Measurements from ENCODE around the gene OR6P1.

DNA sequence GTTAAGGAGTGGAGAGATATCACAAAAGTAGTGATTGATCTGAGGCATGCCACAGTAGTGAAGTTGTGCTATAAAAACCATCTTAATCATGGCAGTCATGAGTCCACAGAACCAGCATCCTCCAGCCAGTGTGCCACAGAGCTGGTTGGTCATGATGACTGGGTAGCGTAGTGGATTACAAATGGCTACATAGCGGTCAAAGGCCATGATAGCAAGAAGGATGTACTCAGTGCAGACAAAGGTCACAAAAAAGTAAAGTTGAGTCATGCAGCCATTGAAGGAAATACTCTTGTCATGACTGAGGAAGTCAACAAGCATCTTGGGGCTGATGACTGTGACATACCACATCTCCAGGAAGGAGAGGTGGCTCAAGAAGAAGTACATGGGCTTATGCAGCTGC lies 22.8 kb downstream of the OR6P1 start:
- TF ChIP-seq, protein P1, sequence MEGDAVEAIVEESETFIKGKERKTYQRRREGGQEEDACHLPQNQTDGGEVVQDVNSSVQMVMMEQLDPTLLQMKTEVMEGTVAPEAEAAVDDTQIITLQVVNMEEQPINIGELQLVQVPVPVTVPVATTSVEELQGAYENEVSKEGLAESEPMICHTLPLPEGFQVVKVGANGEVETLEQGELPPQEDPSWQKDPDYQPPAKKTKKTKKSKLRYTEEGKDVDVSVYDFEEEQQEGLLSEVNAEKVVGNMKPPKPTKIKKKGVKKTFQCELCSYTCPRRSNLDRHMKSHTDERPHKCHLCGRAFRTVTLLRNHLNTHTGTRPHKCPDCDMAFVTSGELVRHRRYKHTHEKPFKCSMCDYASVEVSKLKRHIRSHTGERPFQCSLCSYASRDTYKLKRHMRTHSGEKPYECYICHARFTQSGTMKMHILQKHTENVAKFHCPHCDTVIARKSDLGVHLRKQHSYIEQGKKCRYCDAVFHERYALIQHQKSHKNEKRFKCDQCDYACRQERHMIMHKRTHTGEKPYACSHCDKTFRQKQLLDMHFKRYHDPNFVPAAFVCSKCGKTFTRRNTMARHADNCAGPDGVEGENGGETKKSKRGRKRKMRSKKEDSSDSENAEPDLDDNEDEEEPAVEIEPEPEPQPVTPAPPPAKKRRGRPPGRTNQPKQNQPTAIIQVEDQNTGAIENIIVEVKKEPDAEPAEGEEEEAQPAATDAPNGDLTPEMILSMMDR (IDR thresholded peaks at IDR 0.05; ENCODE audit: low read depth, low read length): no peak
- TF ChIP-seq EZH2phosphoT487 (IDR thresholded peaks at IDR 0.05; ENCODE audit: low read depth): no peak
